Amniotic stem cell (primary cell): ENCODE measurements around the gene OBI1.

Experiments
- DNase-seq: peaks from one replicate; lab custom pipeline; 2025; lab: John Stamatoyannopoulos, UW

OBI1 gene

GRCh38 chr13:78658630-78659449 lies at the start of gene OBI1:
Gene OBI1 (minus strand): TSS chr13:78659155. CDS start chr13:78659120, 35 bp downstream.
- DNase-seq = peak; percentile 79

- DNase-seq = no peak
Measured at GRCh38 chr13:78701383-78701782, 42.4 kb upstream of the OBI1 start.

GRCh38 chr13:78700121-78700910 lies 41.4 kb upstream of the OBI1 start:
- DNase-seq = no peak

- no peak for DNase-seq
Measured at GRCh38 chr13:78689011-78689410, 30.1 kb upstream of the OBI1 start.

GRCh38 chr13:78686461-78686860 lies 27.5 kb upstream of the OBI1 start:
- DNase-seq = no peak

- no peak for DNase-seq
Measured at GRCh38 chr13:78680576-78681350, 21.8 kb upstream of the OBI1 start.

GRCh38 chr13:78680115-78680561 lies 21.2 kb upstream of the OBI1 start:
- DNase-seq = no peak

- no peak for DNase-seq
Measured at GRCh38 chr13:78679329-78679728, 20.4 kb upstream of the OBI1 start.

- no peak for DNase-seq
Measured at GRCh38 chr13:78675112-78675511, 16.2 kb upstream of the OBI1 start.

GRCh38 chr13:78674638-78675037 lies 15.7 kb upstream of the OBI1 start:
- no peak for DNase-seq

- DNase-seq = no peak
Measured at GRCh38 chr13:78662467-78662866, 3.5 kb upstream of the OBI1 start.

GRCh38 chr13:78660495-78660857 lies 1.5 kb upstream of the OBI1 start:
- no peak for DNase-seq

- no peak for DNase-seq
Measured at GRCh38 chr13:78659732-78660494, 958 bp upstream of the OBI1 start.

GRCh38 chr13:78659450-78659730 lies 435 bp upstream of the OBI1 start:
- DNase-seq = no peak

GRCh38 chr13:78657699-78658629 lies 991 bp downstream of the OBI1 start:
- no peak for DNase-seq

- no peak for DNase-seq
Measured at GRCh38 chr13:78655906-78656305, 3.0 kb downstream of the OBI1 start.

- DNase-seq = no peak
Measured at GRCh38 chr13:78655007-78655406, 3.9 kb downstream of the OBI1 start.

GRCh38 chr13:78652651-78653050 lies 6.3 kb downstream of the OBI1 start:
- no peak for DNase-seq

GRCh38 chr13:78650717-78651083 lies 8.3 kb downstream of the OBI1 start:
- DNase-seq = no peak

GRCh38 chr13:78649997-78650716 lies 8.8 kb downstream of the OBI1 start:
- no peak for DNase-seq
